HFFc6 (cell line): ENCODE measurements around the gene MALRD1. TPM values are rescaled to one million over a fixed set of nuclear protein-coding genes. Genes with fewer than 3 reads are reported as not detected.

Experiments used
- DNase-seq: peaks from one replicate; pipeline ENCODE4 v3.0.0-alpha.2; 2018
- H3K27ac Mint-ChIP-seq: 2 replicates; pipeline ENCODE4 v1.8.0; 2020; ENCODE audit warnings: mild to moderate bottlenecking, mixed read lengths
- H3K27me3 Mint-ChIP-seq: 2 replicates; pipeline ENCODE4 v1.8.0; 2021; ENCODE audit warnings: mild to moderate bottlenecking, moderate library complexity, mixed read lengths; ENCODE audit not compliant: insufficient read depth
- H3K36me3 Mint-ChIP-seq: 2 replicates; pipeline ENCODE4 v1.8.0; 2021; ENCODE audit warnings: low read depth, mixed read lengths
- H3K4me1 Mint-ChIP-seq: 2 replicates; pipeline ENCODE4 v1.8.0; 2020; ENCODE audit warnings: low read depth, mixed read lengths
- H3K4me3 Mint-ChIP-seq: 2 replicates; pipeline ENCODE4 v1.8.0; 2020; ENCODE audit warnings: mild to moderate bottlenecking, moderate library complexity, mixed read lengths
- H3K9me3 Mint-ChIP-seq: 2 replicates; pipeline ENCODE4 v1.8.0; 2020; ENCODE audit warnings: mild to moderate bottlenecking, mixed read lengths
- CTCF ChIP-seq: fragments of 200-600 bp; sonication (generic); IDR thresholded peaks from 2 replicates; pipeline ENCODE4 v1.5.0; 2021; ENCODE audit warnings: antibody characterized with exemption, mild to moderate bottlenecking
- total RNA-seq, 6 experiments: library from RNA; stranded (reverse); fragmentation: NEBNext Ultra II Directional; extraction: Animal tissue kit (Norgen Biotek cat#: 25700); gene quantifications; 2 replicates in 1 of 6; 3 replicates in 5 of 6; pipeline ENCODE4 v1.2.3, GENCODE V29; 2021

The MALRD1 gene
- total RNA-seq, 6 experiments from 2014 or later, result not detected

- Mint-ChIP-seq H3K27ac (no peak overlapping the region), H3K4me1 (no peaks in the 10 kb centered on the region), H3K36me3 (no peaks in the 10 kb centered on the region), H3K4me3 (no peak overlapping the region), H3K9me3 (peaks cover 4% of the 10 kb centered on the region; the same call in 1 of the 2 replicates), H3K27me3 (no peaks in the 10 kb centered on the region)
- TF ChIP-seq CTCF, result no peak
- DNase-seq, result no peak
Measured at GRCh38 chr10:19775296-19775695, 726.7 kb downstream of the MALRD1 start.

DNA sequence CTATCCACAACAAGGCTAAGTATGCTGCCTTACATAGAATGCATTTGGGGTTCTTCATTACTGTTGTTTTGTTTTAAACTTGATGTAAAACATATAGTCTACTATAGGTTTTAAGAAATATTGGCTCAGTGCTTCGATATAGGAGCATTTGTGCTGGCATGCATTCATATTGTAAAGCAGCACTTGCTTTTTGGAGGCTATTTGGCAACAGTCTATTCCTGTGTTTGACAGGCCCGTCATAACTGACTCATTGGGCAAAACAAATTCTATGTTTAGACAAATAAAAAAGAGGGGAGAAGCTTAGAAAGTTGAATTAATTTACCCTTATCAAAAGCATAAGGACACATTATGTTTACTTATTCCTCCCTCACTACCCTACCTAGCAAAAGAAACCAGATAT, 729.2 kb downstream of the MALRD1 start:
- TF ChIP-seq CTCF, result no peak
- no peak for DNase-seq
- H3K27me3 Mint-ChIP-seq, result no peaks in the 10 kb centered on the region
- H3K27ac Mint-ChIP-seq, result no peak overlapping the region
- H3K36me3 Mint-ChIP-seq, result no peaks in the 10 kb centered on the region
- H3K4me1 Mint-ChIP-seq, result no peaks in the 10 kb centered on the region
- H3K9me3 Mint-ChIP-seq, result peaks cover 4% of the 10 kb centered on the region; the same call in 1 of the 2 replicates
- H3K4me3 Mint-ChIP-seq, result no peak overlapping the region

DNA sequence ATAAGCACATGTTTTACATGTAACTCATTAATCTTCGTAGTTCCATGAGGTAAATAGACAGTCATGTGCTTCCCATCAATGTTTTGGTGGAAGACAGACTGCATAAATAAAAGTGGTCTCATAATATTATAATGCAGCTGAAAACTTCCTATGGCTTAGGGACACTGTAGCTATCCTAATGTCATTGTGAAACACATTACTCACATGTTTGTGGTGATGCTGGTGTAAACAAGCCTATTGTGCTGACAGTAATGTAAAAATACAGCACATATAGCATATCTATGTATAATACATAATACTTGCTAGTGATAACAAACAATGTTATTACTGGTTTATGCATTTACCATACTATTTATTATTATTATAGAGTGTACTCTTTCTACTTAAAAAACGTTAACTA, 730.4 kb downstream of the MALRD1 start:
- no peak for TF ChIP-seq CTCF
- no peaks in the 10 kb centered on the region for H3K4me1 Mint-ChIP-seq
- no peak overlapping the region for H3K27ac Mint-ChIP-seq
- no peaks in the 10 kb centered on the region for H3K36me3 Mint-ChIP-seq
- no peak for DNase-seq
- no peak overlapping the region for H3K4me3 Mint-ChIP-seq
- no peaks in the 10 kb centered on the region for H3K27me3 Mint-ChIP-seq
- peaks cover 4% of the 10 kb centered on the region; the same call in 1 of the 2 replicates for H3K9me3 Mint-ChIP-seq

DNA sequence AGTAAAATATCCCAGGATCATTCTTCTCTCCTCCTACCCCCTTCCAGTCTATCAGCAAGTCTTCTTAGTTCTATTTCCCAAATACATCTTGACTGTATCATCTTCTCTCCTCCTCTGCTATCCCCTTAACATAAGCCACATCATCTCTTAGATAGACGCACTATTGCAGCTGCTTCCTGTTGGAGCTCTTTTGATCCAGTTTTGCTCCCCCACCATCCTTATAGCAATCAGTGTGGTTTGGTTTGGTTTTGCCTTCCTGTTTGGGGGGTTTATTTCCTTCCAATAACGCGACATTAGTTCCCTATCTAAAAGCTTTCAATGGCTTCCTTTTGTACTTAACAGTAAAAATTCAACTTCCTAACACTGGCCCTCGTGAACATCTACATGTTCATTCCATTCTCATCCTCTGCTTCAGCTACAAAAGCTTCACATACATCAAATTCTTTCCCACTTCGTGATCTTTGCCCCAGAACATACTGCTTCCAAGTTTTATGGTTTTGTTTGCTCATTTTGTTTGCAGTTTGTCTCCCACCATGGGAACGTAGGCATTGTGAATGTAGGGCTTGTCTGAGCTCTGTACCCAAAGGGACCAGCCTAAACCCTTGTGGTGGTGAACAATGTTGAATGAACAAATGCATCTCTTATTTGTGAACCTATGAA, 734.0 kb downstream of the MALRD1 start:
- H3K27me3 Mint-ChIP-seq, result no peaks in the 10 kb centered on the region; the same call in 1 of the 2 replicates
- H3K4me3 Mint-ChIP-seq, result no peak overlapping the region
- no peaks in the 10 kb centered on the region for H3K9me3 Mint-ChIP-seq
- H3K36me3 Mint-ChIP-seq, result no peaks in the 10 kb centered on the region
- no peak overlapping the region for H3K27ac Mint-ChIP-seq
- H3K4me1 Mint-ChIP-seq, result no peaks in the 10 kb centered on the region
- no peak for DNase-seq
- TF ChIP-seq CTCF, result no peak

DNA sequence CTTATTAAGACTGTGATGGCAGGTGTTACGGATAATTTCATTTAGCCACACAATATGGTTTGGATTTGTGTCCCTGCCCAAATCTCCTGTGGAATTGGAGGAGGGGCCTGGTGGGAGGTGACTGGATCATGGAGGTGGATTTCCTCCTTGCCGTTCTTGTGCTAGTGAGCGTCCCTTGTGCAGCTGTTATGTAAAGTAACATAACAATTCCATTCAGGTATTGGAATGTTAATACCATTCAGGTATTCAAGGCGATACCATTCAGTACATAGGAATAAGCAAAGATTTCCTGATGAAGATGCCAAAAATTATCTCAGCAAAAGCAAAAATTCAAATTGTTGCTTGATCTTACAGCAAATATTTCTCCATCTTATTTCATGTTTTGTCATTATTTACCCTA, 735.1 kb downstream of the MALRD1 start:
- DNase-seq, result no peak
- Mint-ChIP-seq H3K9me3 (no peaks in the 10 kb centered on the region), H3K27me3 (no peaks in the 10 kb centered on the region; the same call in 1 of the 2 replicates), H3K4me1 (no peaks in the 10 kb centered on the region), H3K27ac (no peak overlapping the region), H3K36me3 (no peaks in the 10 kb centered on the region), H3K4me3 (no peak overlapping the region)
- no peak for TF ChIP-seq CTCF
